SU-DHL-6 (cell line): ENCODE data around the gene RPTOR.

Experiments used
- H2AFZ ChIP-seq: fragments of 200-600 bp; sonication (generic); 2 replicates; pipeline ENCODE4 v1.6.1; 2014; ENCODE audit warnings: low read depth, mild to moderate bottlenecking, moderate library complexity, mixed read lengths, antibody characterized with exemption, low read length; ENCODE audit not compliant: severe bottlenecking
- H3F3A ChIP-seq: fragments of 200-600 bp; shearing (Covaris generic); 2 replicates; pipeline ENCODE4 v1.6.0; 2016; ENCODE audit warnings: antibody characterized with exemption, mild to moderate bottlenecking; ENCODE audit not compliant: insufficient read depth
- H3K27ac ChIP-seq: fragments of 200-600 bp; sonication (generic); 2 replicates; pipeline ENCODE4 v1.5.1; 2016; ENCODE audit warnings: low read depth, mild to moderate bottlenecking, low read length, moderate library complexity, mixed read lengths
- H3K27me3 ChIP-seq: fragments of 200-600 bp; sonication (generic), shearing (Covaris generic); 2 replicates; pipeline ENCODE4 v1.6.0; 2014; ENCODE audit warnings: mild to moderate bottlenecking, low read length
- H3K36me3 ChIP-seq: fragments of 200-600 bp; sonication (generic); 2 replicates; pipeline ENCODE4 v1.6.1; 2014; ENCODE audit warnings: mild to moderate bottlenecking, low read length, mixed read lengths
- H3K4me2 ChIP-seq: fragments of 300-600, 200-600 bp; shearing (Covaris generic), sonication (generic); 2 replicates; pipeline ENCODE4 v1.6.0; 2014; ENCODE audit warnings: low read length, low read depth, mild to moderate bottlenecking; ENCODE audit not compliant: poor library complexity, severe bottlenecking
- H3K4me3 ChIP-seq: fragments of 200-600 bp; sonication (generic); 2 replicates; pipeline ENCODE4 v1.5.1; 2014; ENCODE audit warnings: antibody characterized with exemption, low read length, mild to moderate bottlenecking, mixed read lengths; ENCODE audit not compliant: insufficient read depth, poor library complexity, severe bottlenecking
- H3K79me2 ChIP-seq: fragments of 200-600 bp; sonication (generic); 2 replicates; pipeline ENCODE4 v1.6.1; 2014; ENCODE audit warnings: mild to moderate bottlenecking, low read length, moderate library complexity; ENCODE audit not compliant: insufficient read depth
- H3K9ac ChIP-seq: fragments of 200-600 bp; sonication (generic); 2 replicates; pipeline ENCODE4 v1.7.0; 2014; ENCODE audit warnings: mild to moderate bottlenecking, low read length
- H3K9me2 ChIP-seq: fragments of 200-600 bp; sonication (generic); replicated peaks from 2 replicates; pipeline ENCODE4 v1.6.1; 2014; ENCODE audit warnings: low read length; ENCODE audit not compliant: insufficient read depth
- H3K9me3 ChIP-seq: fragments of 200-600 bp; sonication (generic); 2 replicates; pipeline ENCODE4 v1.6.1; 2014; ENCODE audit warnings: low read length, mixed read lengths; ENCODE audit not compliant: insufficient read depth
- H4K20me1 ChIP-seq: fragments of 200-600 bp; sonication (generic); 2 replicates; pipeline ENCODE4 v1.6.1; 2014; ENCODE audit warnings: low read depth, mild to moderate bottlenecking, antibody characterized with exemption, low read length, moderate library complexity, mixed read lengths
- CTCF ChIP-seq: fragments of 200-600 bp; sonication (generic); IDR thresholded peaks from one replicate; pipeline ENCODE4 v1.5.1; 2017; ENCODE audit warnings: antibody characterized with exemption, mild to moderate bottlenecking, low read length, moderate library complexity; ENCODE audit not compliant: insufficient read depth, poor library complexity, severe bottlenecking
- EZH2phosphoT487 ChIP-seq: fragments of 200-600 bp; sonication (generic), shearing (Covaris generic); conservative IDR thresholded peaks from 2 replicates; pipeline ENCODE4 v1.6.1; 2018; ENCODE audit warnings: mild to moderate bottlenecking, antibody characterized with exemption, low read length, moderate library complexity, mixed read lengths

The RPTOR gene

GRCh38 chr17:80558046-80558445, 13.4 kb downstream of the RPTOR start:
- Histone ChIP-seq H3K4me2 (no peak overlapping the region), H3K4me3 (no peak overlapping the region), H2AFZ (no peak overlapping the region), H3K9me2 (no peaks in the 10 kb centered on the region), H3K36me3 (no peaks in the 10 kb centered on the region), H3K27ac (no peak overlapping the region), H3K79me2 (peaks cover 47% of the 10 kb centered on the region), H3K9ac (no peak overlapping the region), H3K27me3 (no peaks in the 10 kb centered on the region), H3K9me3 (no peaks in the 10 kb centered on the region), H4K20me1 (no peaks in the 10 kb centered on the region; the same call in 1 of the 2 replicates), H3F3A (no peaks in the 10 kb centered on the region)
- TF ChIP-seq EZH2phosphoT487 (no peak), CTCF (no peak)

GRCh38 chr17:80559825-80560251, 15.2 kb downstream of the RPTOR start:
- Histone ChIP-seq H4K20me1 (peaks cover under 1% of the 10 kb centered on the region; the same call in 1 of the 2 replicates), H3K9me3 (no peaks in the 10 kb centered on the region), H3K4me2 (no peak overlapping the region)

GRCh38 chr17:80561541-80562114, 17.0 kb downstream of the RPTOR start:
- peaks cover 5% of the 10 kb centered on the region; the same call in 1 of the 2 replicates for H4K20me1 ChIP-seq
- H3K4me3 ChIP-seq: no peak overlapping the region
- no peak overlapping the region for H3K27ac ChIP-seq
- H2AFZ ChIP-seq: no peak overlapping the region
- no peak overlapping the region for H3K9ac ChIP-seq
- no peaks in the 10 kb centered on the region for H3F3A ChIP-seq
- H3K9me2 ChIP-seq: no peaks in the 10 kb centered on the region
- no peak overlapping the region for H3K4me2 ChIP-seq
- no peaks in the 10 kb centered on the region for H3K27me3 ChIP-seq
- no peaks in the 10 kb centered on the region for H3K36me3 ChIP-seq
- TF ChIP-seq CTCF (no peak), EZH2phosphoT487 (no peak)
- no peaks in the 10 kb centered on the region for H3K9me3 ChIP-seq
- peaks cover 44% of the 10 kb centered on the region for H3K79me2 ChIP-seq

More at GRCh38 chr17:80559825-80560251, 15.2 kb downstream of the RPTOR start:
- no peak overlapping the region for H2AFZ ChIP-seq
- peaks cover 47% of the 10 kb centered on the region for H3K79me2 ChIP-seq
- no peak overlapping the region for H3K27ac ChIP-seq
- no peak overlapping the region for H3K4me3 ChIP-seq
- TF ChIP-seq CTCF (no peak), EZH2phosphoT487 (no peak)
- H3K9me2 ChIP-seq: no peaks in the 10 kb centered on the region
- no peaks in the 10 kb centered on the region for H3K27me3 ChIP-seq
- H3F3A ChIP-seq: no peaks in the 10 kb centered on the region
- H3K36me3 ChIP-seq: no peaks in the 10 kb centered on the region
- H3K9ac ChIP-seq: no peak overlapping the region
